Right lobe of liver (tissue), 6 donors: ENCODE data around the gene PRRT1. TPM values are rescaled to one million over a fixed set of nuclear protein-coding genes. Genes with fewer than 3 reads are reported as not detected.

Experiments
- ATAC-seq, 4 donors: fragments of 200-7000 bp; cut with Tn5 transposase; one replicate each; pipeline ENCODE4 v1.9.1; 2020; ENCODE audit warnings: mild to moderate bottlenecking in 4 of 4, moderate library complexity in 4 of 4
- DNase-seq, 3 donors: peaks; one replicate each; pipeline ENCODE4 v3.0.0-alpha.2; 2020
- H3K27ac ChIP-seq, 3 donors: fragments of 200-600 bp; one replicate each; pipeline ENCODE4 v1.8.0; 2022
- H3K27me3 ChIP-seq, 2 donors: fragments of 200-600 bp; one replicate each; pipeline ENCODE4 v1.8.0; 2022
- H3K36me3 ChIP-seq, 4 donors: fragments of 200-600 bp; sonication (generic) in 1 of 4; one replicate each; pipeline versions ENCODE4 v1.5.1 to v1.8.0; 2017 to 2022; ENCODE audit warnings: control low read depth in 1 of 4
- H3K4me1 ChIP-seq, 4 donors: fragments of 200-600 bp; sonication (generic) in 1 of 4; one replicate each; pipeline versions ENCODE4 v1.5.1 to v1.8.0; 2017 to 2022; ENCODE audit warnings: control low read depth in 1 of 4
- H3K4me3 ChIP-seq, 3 donors: fragments of 200-600 bp; one replicate each; pipeline ENCODE4 v1.8.0; 2022
- H3K9me3 ChIP-seq, 4 donors: fragments of 200-600 bp; sonication (generic) in 1 of 4; one replicate each; pipeline versions ENCODE4 v1.5.1 to v1.8.0; 2017 to 2022; ENCODE audit warnings: control low read depth in 1 of 4
- POLR2A ChIP-seq: fragments of 450-650 bp; IDR thresholded peaks from one replicate; pipeline ENCODE4 v1.6.1; 2017; ENCODE audit warnings: antibody characterized with exemption, mild to moderate bottlenecking
- WGBS: methylation state at CpG from one replicate; pipeline ENCODE4 v1.1.6; 2018; ENCODE audit warnings: low coverage, low lambda C conversion rate; ENCODE audit not compliant: insufficient coverage; ENCODE audit errors: missing lambda C conversion rate; 5-methylcytosine and 5-hydroxymethylcytosine counted together
- intact Hi-C, 2 donors: fragments of 100-400 bp; cut with DNase I; formaldehyde crosslinking; loops; one replicate each; pipeline versions ENCODE4 v1.11.2 to v1.14.1; 2022
- total RNA-seq, 6 experiments: library from RNA; depleted of rRNA in 2 of 6; stranded (reverse); fragments of >200 nt in 2 of 6; fragmentation: NEBNext Ultra II Directional in 3 of 6; extraction: Animal tissue kit (Norgen Biotek cat#: 25700) in 3 of 6; gene quantifications; one replicate each; pipeline versions ENCODE4 v1.1.0 to v1.2.4, GENCODE V29; 2016 to 2023
- TF ChIP-seq, protein P1 (sequence below), 4 donors: fragments of 200-600 bp in 3 of 4; fragments of 450-650 bp in 1 of 4; IDR thresholded peaks; one replicate each; pipeline versions ENCODE4 v1.5.1 to v1.8.0; 2016 to 2022; ENCODE audit warnings: antibody characterized with exemption in 4 of 4, mild to moderate bottlenecking in 2 of 4
- donor health status: DM: no; HTN: yes; CAD: no.
- donor health status: DM: no; HTN: no; CAD: no.
- donor health status: DM: no; HTN: no; CAD: no.
- donor health status: DM: no; HTN: yes; CAD: no.
- donor health status: DM: no; HTN: yes; CAD: no.

PRRT1 gene
- total RNA-seq, 6 experiments from 2014 or later: 0.13 to 0.29 (median 0.24) TPM; not detected in 2

DNA sequence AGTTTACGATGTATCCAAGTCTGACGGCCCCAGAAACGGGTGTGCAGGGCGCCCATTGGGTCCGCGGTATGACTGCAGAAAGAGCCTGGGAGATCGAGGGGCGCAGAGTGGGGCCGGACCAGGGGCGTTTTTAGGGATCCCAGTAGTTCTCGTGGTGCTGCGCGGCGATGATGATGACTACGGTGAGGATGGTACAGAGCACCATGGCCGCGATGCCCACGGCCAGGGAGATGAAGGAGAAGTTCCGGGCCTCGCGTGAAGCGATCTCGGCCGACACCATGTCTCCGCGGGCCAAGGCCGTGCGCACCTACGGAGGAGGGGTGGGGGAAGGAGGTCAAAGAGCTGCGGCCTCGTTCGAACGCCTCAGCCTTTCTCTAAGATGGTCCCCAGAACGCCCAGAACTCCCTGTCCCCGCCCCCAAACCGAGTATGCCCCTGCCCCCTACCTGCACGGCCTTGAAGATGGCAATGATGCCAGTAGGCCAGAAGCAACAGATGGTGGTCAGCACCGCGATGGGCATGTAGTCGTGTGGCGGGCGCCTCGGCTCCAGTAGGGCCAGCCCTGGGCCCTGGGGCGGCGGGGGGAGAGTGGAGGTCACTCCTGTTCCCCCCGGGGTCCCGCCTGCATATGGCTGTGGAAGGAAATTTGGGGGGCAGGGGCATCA lies 2.5 kb downstream of the PRRT1 start:
- TF ChIP-seq, protein P1, sequence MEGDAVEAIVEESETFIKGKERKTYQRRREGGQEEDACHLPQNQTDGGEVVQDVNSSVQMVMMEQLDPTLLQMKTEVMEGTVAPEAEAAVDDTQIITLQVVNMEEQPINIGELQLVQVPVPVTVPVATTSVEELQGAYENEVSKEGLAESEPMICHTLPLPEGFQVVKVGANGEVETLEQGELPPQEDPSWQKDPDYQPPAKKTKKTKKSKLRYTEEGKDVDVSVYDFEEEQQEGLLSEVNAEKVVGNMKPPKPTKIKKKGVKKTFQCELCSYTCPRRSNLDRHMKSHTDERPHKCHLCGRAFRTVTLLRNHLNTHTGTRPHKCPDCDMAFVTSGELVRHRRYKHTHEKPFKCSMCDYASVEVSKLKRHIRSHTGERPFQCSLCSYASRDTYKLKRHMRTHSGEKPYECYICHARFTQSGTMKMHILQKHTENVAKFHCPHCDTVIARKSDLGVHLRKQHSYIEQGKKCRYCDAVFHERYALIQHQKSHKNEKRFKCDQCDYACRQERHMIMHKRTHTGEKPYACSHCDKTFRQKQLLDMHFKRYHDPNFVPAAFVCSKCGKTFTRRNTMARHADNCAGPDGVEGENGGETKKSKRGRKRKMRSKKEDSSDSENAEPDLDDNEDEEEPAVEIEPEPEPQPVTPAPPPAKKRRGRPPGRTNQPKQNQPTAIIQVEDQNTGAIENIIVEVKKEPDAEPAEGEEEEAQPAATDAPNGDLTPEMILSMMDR (IDR thresholded peaks at IDR 0.05): peak in 1 of 4 donors; percentile 3
- no peak for TF ChIP-seq POLR2A
- H3K27ac ChIP-seq: no peak overlapping the region
- H3K9me3 ChIP-seq: no peaks in the 10 kb centered on the region
- peak overlapping the region in 1 of 3 donors; percentile 10 for H3K4me3 ChIP-seq
- H3K4me1 ChIP-seq: no peaks in the 10 kb centered on the region
- peaks cover 0 to 6% of the 10 kb centered on the region in 2 donors for H3K27me3 ChIP-seq
- intact Hi-C loops: no loop called here
- WGBS: 19% methylated on average over 18 of the region's 47 CpGs
- no peaks in the 10 kb centered on the region for H3K36me3 ChIP-seq
- no peak for DNase-seq
- ATAC-seq: no peak

DNA sequence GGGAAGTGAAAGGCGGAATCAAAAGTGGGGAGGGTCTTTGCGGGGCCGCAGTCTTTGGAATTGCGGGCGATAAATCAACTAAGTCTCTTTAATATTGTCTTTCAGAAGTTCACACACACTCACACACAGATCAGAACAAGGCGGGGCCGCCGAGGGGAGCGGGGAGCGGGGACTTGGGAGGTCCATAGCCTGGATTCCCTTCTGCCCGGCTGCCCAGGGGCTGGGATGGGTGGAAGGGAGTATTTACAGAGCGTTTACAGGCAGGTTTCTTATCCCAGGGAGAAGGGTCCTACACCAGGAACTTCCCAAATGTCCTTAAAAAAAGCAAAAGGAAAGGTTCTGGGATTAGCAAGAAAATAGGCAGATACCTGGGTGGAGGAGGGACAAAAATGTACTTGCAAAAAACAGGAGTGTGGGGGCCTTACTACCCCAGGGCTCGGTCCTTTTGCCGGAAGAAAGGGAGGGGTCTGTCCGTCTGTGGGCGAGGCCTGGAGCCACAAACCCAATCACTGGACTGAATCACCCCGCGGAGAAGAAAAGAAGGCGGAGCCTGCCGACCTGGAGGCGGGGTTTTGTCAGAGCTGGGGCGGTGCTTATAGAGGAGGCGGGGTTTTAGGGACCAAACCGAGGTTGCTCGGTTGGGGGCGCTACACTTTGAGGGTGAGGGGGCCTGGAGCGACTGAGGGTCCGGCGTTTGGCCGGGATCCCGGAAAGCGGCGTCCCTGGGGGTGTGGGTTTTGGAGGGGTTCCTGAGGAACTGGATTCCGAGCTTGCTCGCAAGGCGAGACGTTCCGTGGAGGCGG lies 3.2 kb downstream of the PRRT1 start:
- ATAC-seq (peak; percentile 73 to 82 (median 80)), DNase-seq (peak; percentile 66 to 73 (median 68))
- TF ChIP-seq POLR2A: no peak
- TF ChIP-seq, protein P1 (IDR thresholded peaks at IDR 0.05): peak in 3 of 4 donors; percentile 3 to 13 (median 13)
- H3K27me3 ChIP-seq: peaks cover 0 to 6% of the 10 kb centered on the region in 2 donors
- H3K27ac ChIP-seq: no peak overlapping the region
- H3K4me3 ChIP-seq: peak overlapping the region; percentile 3 to 16 (median 14)
- H3K36me3 ChIP-seq: no peaks in the 10 kb centered on the region
- H3K9me3 ChIP-seq: no peaks in the 10 kb centered on the region
- H3K4me1 ChIP-seq: no peaks in the 10 kb centered on the region
- intact Hi-C loops: no loop called here
- 26% methylated on average over 26 of the region's 39 CpGs for WGBS

DNA sequence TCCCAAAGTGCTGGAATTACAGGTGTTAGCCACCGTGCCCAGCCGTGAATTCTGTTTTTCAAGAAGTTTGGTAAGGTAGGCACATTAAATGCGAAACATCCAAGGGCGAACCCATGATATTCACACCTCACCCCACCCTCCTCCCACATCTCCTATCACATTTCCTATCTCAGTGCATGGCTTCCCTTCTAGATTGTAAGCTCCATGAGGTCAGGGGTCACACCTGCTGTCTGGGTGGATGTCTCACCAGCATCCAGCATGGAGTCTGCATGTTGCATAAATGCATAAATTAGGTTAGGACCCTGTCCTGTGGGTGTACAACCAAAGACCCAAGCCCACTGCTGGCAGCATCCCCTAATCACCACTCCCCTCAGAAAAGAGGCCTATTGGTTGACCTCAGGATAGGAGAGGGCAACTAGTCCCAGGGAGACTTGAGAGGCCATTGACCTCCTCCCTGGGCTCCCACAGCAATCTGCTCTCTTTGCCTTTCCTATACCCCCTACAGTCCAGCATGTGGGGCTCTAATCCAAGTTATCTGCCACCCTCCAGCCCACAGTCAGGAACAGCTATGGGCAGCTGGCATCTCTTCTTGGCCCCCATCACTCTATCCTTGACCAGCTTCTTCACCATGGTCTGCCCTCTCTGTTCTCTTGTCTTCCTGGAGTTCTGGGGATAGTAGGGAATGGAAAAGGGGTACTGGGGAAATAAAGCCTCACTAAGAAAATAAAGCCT lies 4.2 kb downstream of the PRRT1 start:
- Histone ChIP-seq H3K27me3 (peaks cover 0 to 6% of the 10 kb centered on the region in 2 donors), H3K36me3 (no peaks in the 10 kb centered on the region), H3K9me3 (no peaks in the 10 kb centered on the region), H3K4me3 (no peak overlapping the region), H3K27ac (no peak overlapping the region), H3K4me1 (no peaks in the 10 kb centered on the region)
- intact Hi-C loops: no loop called here
- DNase-seq (no peak), ATAC-seq (no peak)
- 71% methylated on average over 4 of the region's 4 CpGs for WGBS
- TF ChIP-seq, protein P1 (IDR thresholded peaks at IDR 0.05): no peak
- no peak for TF ChIP-seq POLR2A

DNA sequence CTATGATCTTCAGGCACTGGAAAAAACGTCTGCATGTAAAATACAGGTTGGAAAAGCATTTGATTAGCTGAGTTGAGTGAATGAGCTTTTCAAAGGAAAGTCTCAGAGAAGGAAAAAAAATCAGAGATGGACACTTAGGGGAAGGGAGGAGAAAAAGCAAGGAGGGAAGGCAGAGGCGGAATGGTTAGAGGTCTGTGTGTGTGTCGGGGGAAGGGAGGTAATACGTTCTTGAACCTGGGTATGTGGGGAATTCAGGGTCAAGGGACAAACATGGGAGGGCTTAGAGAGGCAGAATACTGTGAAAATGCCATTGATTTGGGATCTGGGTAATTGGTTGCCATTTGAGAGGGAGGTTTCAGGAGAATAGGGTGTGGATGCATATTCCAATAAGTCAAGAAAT lies 5.1 kb downstream of the PRRT1 start:
- 34% methylated on average over 4 of the region's 4 CpGs for WGBS
- H3K4me1 ChIP-seq: no peaks in the 10 kb centered on the region
- ATAC-seq (no peak), DNase-seq (no peak)
- TF ChIP-seq, protein P1 (IDR thresholded peaks at IDR 0.05): no peak
- no peak for TF ChIP-seq POLR2A
- peaks cover 0 to 6% of the 10 kb centered on the region in 2 donors for H3K27me3 ChIP-seq
- H3K27ac ChIP-seq: no peak overlapping the region
- H3K9me3 ChIP-seq: no peaks in the 10 kb centered on the region
- no peak overlapping the region for H3K4me3 ChIP-seq
- intact Hi-C loops: no loop called here
- no peaks in the 10 kb centered on the region for H3K36me3 ChIP-seq
